Astrocyte of the cerebellum (primary cell): Measurements from ENCODE around the gene CENPP.
A peak's percentile ranks its signal among the peaks of the same experiment; 100 is the strongest.

ENCODE experiments used
- DNase-seq: peaks from one replicate; pipeline ENCODE4 v3.0.0-alpha.2; 2011; ENCODE audit warnings: low read depth
- H3K4me3 ChIP-seq: 2 replicates; pipeline ENCODE4 v1.5.1; 2011; ENCODE audit warnings: mild to moderate bottlenecking, low read depth, low read length, moderate library complexity
- CTCF ChIP-seq: IDR thresholded peaks from 2 replicates; pipeline ENCODE4 v1.5.1; 2012; ENCODE audit warnings: low read length, low read depth, moderate library complexity, mild to moderate bottlenecking; ENCODE audit errors: missing control alignments
- in situ Hi-C: cut with HindIII; loops from 2 replicates; pipeline ENCODE4 v1.10.0; 2017; ENCODE audit warnings: low sequenced_read_pairs

Gene CENPP

DNA sequence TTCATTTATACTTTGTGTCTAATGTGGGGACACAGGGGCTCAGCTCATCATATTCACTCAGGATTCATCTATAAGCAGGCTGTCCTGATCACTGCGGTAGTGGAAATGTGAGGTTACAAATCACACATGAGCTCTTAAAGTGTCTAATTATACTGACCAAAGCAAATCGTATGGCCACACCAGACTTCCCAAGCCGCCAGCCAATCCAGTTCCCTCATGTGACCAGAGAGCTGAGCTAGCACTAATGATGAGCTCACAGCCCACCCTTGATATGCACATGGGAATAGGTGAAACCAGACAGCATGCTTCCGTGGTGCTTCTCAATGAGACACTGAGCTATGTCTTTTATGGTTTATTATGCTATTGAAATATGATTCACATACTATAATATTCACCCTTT, 192.4 kb downstream of the CENPP start:
- in situ Hi-C loops: no loop called here
- no peak for TF ChIP-seq CTCF
- no peak overlapping the region for H3K4me3 ChIP-seq
- DNase-seq: no peak

DNA sequence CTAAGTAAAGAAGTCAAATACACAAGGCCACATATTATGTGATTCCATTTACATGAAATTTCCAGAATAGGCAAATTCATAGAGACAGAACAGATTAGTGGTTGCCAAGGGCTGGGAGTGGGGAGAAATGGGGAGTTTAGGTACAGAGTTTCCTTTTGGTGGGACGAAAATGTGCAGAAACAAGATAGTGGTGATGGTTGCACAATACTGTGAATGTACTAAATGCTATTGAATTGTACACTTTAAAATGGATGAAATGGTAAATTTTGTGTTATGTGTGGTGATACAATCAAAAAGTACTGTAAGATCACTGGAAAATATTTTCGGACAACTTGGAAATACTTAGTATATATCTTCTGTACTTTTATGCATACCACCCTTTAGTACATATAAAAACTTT, 195.1 kb downstream of the CENPP start:
- H3K4me3 ChIP-seq: no peak overlapping the region
- no peak for TF ChIP-seq CTCF
- DNase-seq: no peak
- in situ Hi-C loops: no loop called here

- in situ Hi-C loops: no loop called here
- no peak for TF ChIP-seq CTCF
- no peak overlapping the region for H3K4me3 ChIP-seq
- no peak for DNase-seq
Measured at GRCh38 chr9:92522983-92523970, 197.5 kb downstream of the CENPP start.

DNA sequence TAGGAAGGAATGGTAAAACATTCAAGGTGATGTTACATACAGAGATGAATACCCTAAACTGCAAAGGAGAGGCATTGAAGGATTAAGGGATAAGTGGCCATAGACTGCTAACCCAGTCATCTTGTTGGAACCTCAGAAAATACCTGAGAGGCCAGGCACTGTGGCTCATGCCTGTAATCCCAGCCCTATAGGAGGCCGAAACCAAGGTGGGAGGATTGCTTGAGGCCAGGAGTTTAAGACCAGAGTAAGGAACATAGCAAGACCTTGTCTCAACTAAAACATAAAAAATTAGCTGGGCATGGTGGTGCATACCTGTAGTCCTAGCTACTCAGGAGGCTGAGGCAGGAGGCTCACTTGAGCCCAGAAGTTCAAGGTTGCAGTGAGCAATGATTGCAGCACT, 199.1 kb downstream of the CENPP start:
- in situ Hi-C loops: loop anchor here (5.0 kb wide), 1 partner anchor 42 kb away; no protein-coding TSS in a partner anchor
- DNase-seq: no peak
- no peak for TF ChIP-seq CTCF
- no peak overlapping the region for H3K4me3 ChIP-seq

GRCh38 chr9:92525306-92525705, 199.6 kb downstream of the CENPP start:
- in situ Hi-C loops: loop anchor here (5.0 kb wide), 1 partner anchor 42 kb away; no protein-coding TSS in a partner anchor
- no peak overlapping the region for H3K4me3 ChIP-seq
- DNase-seq: peak; percentile 37
- no peak for TF ChIP-seq CTCF

- no peak overlapping the region for H3K4me3 ChIP-seq
- DNase-seq: no peak
- in situ Hi-C loops: loop anchor here (5.0 kb wide), 1 partner anchor 40 kb away; no protein-coding TSS in a partner anchor
- TF ChIP-seq CTCF: no peak
Measured at GRCh38 chr9:92527291-92527828, 201.6 kb downstream of the CENPP start.
